Stomach (tissue), 4 donors: ENCODE data around the gene CCDC9.

Experiments used
- CTCF ChIP-seq, 7 experiments: fragments of 450-650 bp in 4 of 7; fragments of 200-600 bp in 3 of 7; sonication (generic) in 3 of 7; IDR thresholded peaks; one replicate each; pipeline ENCODE4 v1.5.1; 2016 to 2019; ENCODE audit warnings: antibody characterized with exemption in 7 of 7, control low read depth in 2 of 7, mild to moderate bottlenecking in 1 of 7
- EP300 ChIP-seq: sonication (generic); formaldehyde crosslinking; IDR thresholded peaks from one replicate; pipeline ENCODE4 v1.6.1; 2017; ENCODE audit warnings: antibody characterized with exemption

- TF ChIP-seq EP300, result no peak
- TF ChIP-seq CTCF (IDR thresholded peaks at IDR 0.05), result no peak
Observed at GRCh38 chr19:47313754-47314295, 57.5 kb downstream of the CCDC9 start.
